Vagina (tissue), 2 donors: ENCODE data around the gene SCGB2B2.

Experiments used
- POLR2A ChIP-seq, 2 donors: fragments of 450-650 bp; IDR thresholded peaks; one replicate each; pipeline ENCODE4 v1.6.1; 2017; ENCODE audit warnings: antibody characterized with exemption in 2 of 2, mild to moderate bottlenecking in 2 of 2, moderate library complexity in 2 of 2
- POLR2AphosphoS5 ChIP-seq, 2 donors: sonication (generic); formaldehyde crosslinking; IDR thresholded peaks; one replicate each; pipeline ENCODE4 v1.9.0; 2017; ENCODE audit warnings: antibody characterized with exemption in 2 of 2, mild to moderate bottlenecking in 2 of 2, low read depth in 1 of 2; ENCODE audit not compliant: insufficient read depth in 1 of 2
- TF ChIP-seq, protein P1 (sequence below), 3 experiments: fragments of 450-650 bp in 2 of 3; fragments of 200-600 bp in 1 of 3; sonication (generic) in 1 of 3; IDR thresholded peaks; one replicate each; pipeline ENCODE4 v1.5.1; 2017 to 2019; ENCODE audit warnings: antibody characterized with exemption in 3 of 3, mild to moderate bottlenecking in 2 of 3, moderate library complexity in 2 of 3

DNA sequence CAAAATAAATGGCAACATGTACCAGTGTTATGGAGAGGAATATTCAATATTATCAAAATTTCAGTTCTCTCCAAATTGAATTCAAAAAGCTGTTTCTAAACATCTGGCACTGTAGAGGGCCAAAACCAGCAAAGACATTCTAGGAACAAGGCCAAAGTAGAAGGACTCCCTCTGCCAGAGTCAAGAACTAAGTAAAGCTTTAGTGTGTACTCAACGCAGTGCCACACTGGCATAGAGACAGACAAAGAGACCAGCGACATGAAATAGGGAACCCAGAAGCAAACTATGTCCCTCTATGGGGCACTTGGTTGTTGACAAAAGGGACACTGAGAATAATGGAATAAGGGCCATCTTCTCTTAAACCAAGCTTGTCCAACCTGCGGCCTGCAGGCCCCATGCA, 15.6 kb downstream of the SCGB2B2 start:
- TF ChIP-seq, protein P1, sequence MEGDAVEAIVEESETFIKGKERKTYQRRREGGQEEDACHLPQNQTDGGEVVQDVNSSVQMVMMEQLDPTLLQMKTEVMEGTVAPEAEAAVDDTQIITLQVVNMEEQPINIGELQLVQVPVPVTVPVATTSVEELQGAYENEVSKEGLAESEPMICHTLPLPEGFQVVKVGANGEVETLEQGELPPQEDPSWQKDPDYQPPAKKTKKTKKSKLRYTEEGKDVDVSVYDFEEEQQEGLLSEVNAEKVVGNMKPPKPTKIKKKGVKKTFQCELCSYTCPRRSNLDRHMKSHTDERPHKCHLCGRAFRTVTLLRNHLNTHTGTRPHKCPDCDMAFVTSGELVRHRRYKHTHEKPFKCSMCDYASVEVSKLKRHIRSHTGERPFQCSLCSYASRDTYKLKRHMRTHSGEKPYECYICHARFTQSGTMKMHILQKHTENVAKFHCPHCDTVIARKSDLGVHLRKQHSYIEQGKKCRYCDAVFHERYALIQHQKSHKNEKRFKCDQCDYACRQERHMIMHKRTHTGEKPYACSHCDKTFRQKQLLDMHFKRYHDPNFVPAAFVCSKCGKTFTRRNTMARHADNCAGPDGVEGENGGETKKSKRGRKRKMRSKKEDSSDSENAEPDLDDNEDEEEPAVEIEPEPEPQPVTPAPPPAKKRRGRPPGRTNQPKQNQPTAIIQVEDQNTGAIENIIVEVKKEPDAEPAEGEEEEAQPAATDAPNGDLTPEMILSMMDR (IDR thresholded peaks at IDR 0.05), result no peak
- TF ChIP-seq POLR2AphosphoS5 (IDR thresholded peaks at IDR 0.05; ENCODE audit: insufficient read depth in 1 of 2, low read depth in 1 of 2) (no peak), POLR2A (IDR thresholded peaks at IDR 0.05) (no peak)
